A549 (cell line): ENCODE data around the gene PRKCE. TPM values are rescaled to one million over a fixed set of nuclear protein-coding genes. Genes with fewer than 3 reads are reported as not detected.

Source experiments
- ATAC-seq, 2 experiments: fragments of 200-7000 bp in 1 of 2; fragments of >200 bp in 1 of 2; cut with Nextera tagmentation in 1 of 2; cut with Tn5 transposase in 1 of 2; 3 replicates each; pipeline versions ENCODE4 v1.8.0 to v1.9.1; 2018 to 2020; ENCODE audit warnings: mild to moderate bottlenecking in 1 of 2, moderate library complexity in 1 of 2
- CTCF ChIA-PET: fragments of 300-600 bp; sonication (Branson Sonifier 250); formaldehyde crosslinking; extraction: SDS; loops from one replicate; lab custom pipeline; 2021; ENCODE audit warnings: antibody characterized with exemption, inconsistent platforms; lab: Yijun Ruan, JAX
- POLR2A ChIA-PET: fragments of 350-600 bp; formaldehyde crosslinking; extraction: SDS; loops from one replicate; lab custom pipeline; 2021; ENCODE audit warnings: antibody characterized with exemption, inconsistent platforms; lab: Yijun Ruan, JAX
- DNase-seq, 2 experiments: peaks; one replicate each; pipeline versions ENCODE4 v3.0.0 to v3.0.0-alpha.2; 2011 to 2016; ENCODE audit warnings: low read depth in 1 of 2, low spot score in 1 of 2
- FAIRE-seq: peaks from 2 replicates; lab custom pipeline; 2011; peaks lifted over from hg19 to GRCh38; lab: Jason Lieb, UNC
- H3K27ac ChIP-seq, 2 experiments: fragments of >200 bp; sonication (Bioruptor Twin); formaldehyde crosslinking; 3 replicates each; pipeline ENCODE4 v1.5.1; 2016 to 2017
- H3K4me1 ChIP-seq: fragments of >200 bp; sonication (Bioruptor Twin); formaldehyde crosslinking; 3 replicates; pipeline ENCODE4 v1.6.1; 2016
- H3K4me2 ChIP-seq: fragments of >200 bp; sonication (Bioruptor Twin); formaldehyde crosslinking; 3 replicates; pipeline ENCODE4 v1.6.1; 2016
- H3K4me3 ChIP-seq: fragments of >200 bp; sonication (Bioruptor Twin); formaldehyde crosslinking; 3 replicates; pipeline ENCODE4 v1.5.1; 2016
- H3K9me3 ChIP-seq: fragments of >200 bp; sonication (Bioruptor Twin); formaldehyde crosslinking; 3 replicates; pipeline ENCODE4 v1.6.1; 2016
- CBX2 ChIP-seq: fragments of 200-600 bp; sonication (generic); IDR thresholded peaks from 2 replicates; pipeline ENCODE4 v1.6.1; 2016; ENCODE audit warnings: low read depth, mild to moderate bottlenecking, borderline replicate concordance
- CHD4 ChIP-seq: fragments of 200-600 bp; sonication (generic); IDR thresholded peaks from 2 replicates; pipeline ENCODE4 v1.6.1; 2016; ENCODE audit warnings: antibody characterized with exemption, mild to moderate bottlenecking, borderline replicate concordance
- CTCF ChIP-seq: fragments of >200 bp; sonication (Bioruptor Twin); formaldehyde crosslinking; IDR thresholded peaks from 3 replicates; pipeline ENCODE4 v1.5.1; 2016
- ESRRA ChIP-seq: fragments of 150-350 bp; IDR thresholded peaks from 2 replicates; pipeline ENCODE4 v1.6.1; 2014; ENCODE audit warnings: mild to moderate bottlenecking, low read length, borderline replicate concordance
- FOSL2 ChIP-seq, 2 experiments: fragments of 450-650 bp in 1 of 2; fragments of >200 bp in 1 of 2; sonication (Bioruptor Twin) in 1 of 2; formaldehyde crosslinking; IDR thresholded peaks; 2 replicates each; pipeline versions ENCODE4 v1.5.0 to v1.6.1; 2016 to 2020; ENCODE audit warnings: mild to moderate bottlenecking in 1 of 2, moderate library complexity in 1 of 2
- FOXS1 ChIP-seq: fragments of 250-450 bp; sonication (Bioruptor Pico); IDR thresholded peaks from 2 replicates; pipeline ENCODE4 v1.5.0; 2020; ENCODE audit warnings: mild to moderate bottlenecking, moderate library complexity
- HES2 ChIP-seq: fragments of >200 bp; sonication (Bioruptor Twin); formaldehyde crosslinking; IDR thresholded peaks from 2 replicates; pipeline ENCODE4 v1.6.1; 2016
- HOXA7 ChIP-seq: fragments of 250-450 bp; sonication (Bioruptor Pico); IDR thresholded peaks from 2 replicates; pipeline ENCODE4 v1.5.0; 2020; ENCODE audit warnings: mild to moderate bottlenecking, moderate library complexity
- HOXB13 ChIP-seq: fragments of 250-450 bp; sonication (Bioruptor Pico); IDR thresholded peaks from 2 replicates; pipeline ENCODE4 v1.5.0; 2020; ENCODE audit warnings: low read depth, mild to moderate bottlenecking, moderate library complexity
- HOXB5 ChIP-seq: fragments of 250-450 bp; sonication (Bioruptor Pico); IDR thresholded peaks from 2 replicates; pipeline ENCODE4 v1.5.0; 2020; ENCODE audit warnings: mild to moderate bottlenecking, moderate library complexity
- JUNB ChIP-seq: fragments of >200 bp; sonication (Bioruptor Twin); formaldehyde crosslinking; IDR thresholded peaks from 2 replicates; pipeline ENCODE4 v1.6.1; 2016
- MAZ ChIP-seq: fragments of 150-350 bp; IDR thresholded peaks from 2 replicates; pipeline ENCODE4 v1.6.1; 2014; ENCODE audit warnings: antibody characterized with exemption, low read depth, low read length, borderline replicate concordance
- NFE2L2 ChIP-seq: fragments of 150-350 bp; conservative IDR thresholded peaks from 2 replicates; pipeline ENCODE4 v1.6.1; 2014; ENCODE audit warnings: low read length
- NPAS2 ChIP-seq: fragments of 250-450 bp; sonication (Bioruptor Pico); IDR thresholded peaks from 2 replicates; pipeline ENCODE4 v1.8.0; 2022; ENCODE audit warnings: mild to moderate bottlenecking, moderate library complexity, borderline replicate concordance
- POLR2A ChIP-seq: IDR thresholded peaks from 2 replicates; pipeline ENCODE4 v1.6.1; 2012; ENCODE audit warnings: mild to moderate bottlenecking, low read length
- REST ChIP-seq: fragments of 200-600 bp; sonication (generic); IDR thresholded peaks from 2 replicates; pipeline ENCODE4 v1.6.1; 2016; ENCODE audit warnings: antibody characterized with exemption, mild to moderate bottlenecking, moderate library complexity
- RFX5 ChIP-seq: fragments of 450-650 bp; IDR thresholded peaks from 2 replicates; pipeline ENCODE4 v1.7.1; 2014; ENCODE audit warnings: antibody characterized with exemption, mild to moderate bottlenecking, moderate library complexity
- TP53 ChIP-seq: fragments of 250-450 bp; sonication (Bioruptor Pico); IDR thresholded peaks from 2 replicates; pipeline ENCODE4 v1.5.0; 2021; ENCODE audit warnings: mild to moderate bottlenecking, moderate library complexity
- ZNF302 ChIP-seq: fragments of 250-450 bp; sonication (Bioruptor Pico); IDR thresholded peaks from 2 replicates; pipeline ENCODE4 v1.9.0; 2021; ENCODE audit warnings: inconsistent platforms, mild to moderate bottlenecking, moderate library complexity
- ZSCAN20 ChIP-seq: fragments of 250-450 bp; sonication (Bioruptor Pico); IDR thresholded peaks from 2 replicates; pipeline ENCODE4 v1.8.0; 2022; ENCODE audit warnings: mild to moderate bottlenecking, moderate library complexity
- WGBS: methylation state at CpG from one replicate; pipeline ENCODE4 v1.1.6; 2017; ENCODE audit errors: missing lambda C conversion rate; 5-methylcytosine and 5-hydroxymethylcytosine counted together
- polyA plus RNA-seq, 4 experiments: library from polyadenylated mRNA; depleted of rRNA in 3 of 4; stranded (reverse); fragments of >200 nt; fragmentation: RNase III in 1 of 4; extraction: RNeasy Plus Mini Kit Qiagen cat#74134 plus additional on column Dnase treatment in 1 of 4; gene quantifications; 2 replicates in 3 of 4; 3 replicates in 1 of 4; pipeline ENCODE4 v1.2.3, GENCODE V29; 2011 to 2017
- TF ChIP-seq, protein P1 (sequence below): IDR thresholded peaks from 2 replicates; pipeline ENCODE4 v1.6.1; 2012; ENCODE audit warnings: low read depth, borderline replicate concordance
- TF ChIP-seq, protein P2 (sequence below): fragments of 250-450 bp; sonication (Bioruptor Pico); IDR thresholded peaks from 2 replicates; pipeline ENCODE4 v1.5.0; 2020; ENCODE audit warnings: low read depth, mild to moderate bottlenecking, moderate library complexity
- TF ChIP-seq, protein P3 (sequence below): fragments of 250-450 bp; sonication (Bioruptor Pico); IDR thresholded peaks from 2 replicates; pipeline ENCODE4 v1.5.0; 2021; ENCODE audit warnings: mild to moderate bottlenecking, moderate library complexity, borderline replicate concordance

The PRKCE gene
- polyA plus RNA-seq, 2 of the 4 experiments (the other 2 are of a cell fraction) = 11.5 to 12.0 TPM

DNA sequence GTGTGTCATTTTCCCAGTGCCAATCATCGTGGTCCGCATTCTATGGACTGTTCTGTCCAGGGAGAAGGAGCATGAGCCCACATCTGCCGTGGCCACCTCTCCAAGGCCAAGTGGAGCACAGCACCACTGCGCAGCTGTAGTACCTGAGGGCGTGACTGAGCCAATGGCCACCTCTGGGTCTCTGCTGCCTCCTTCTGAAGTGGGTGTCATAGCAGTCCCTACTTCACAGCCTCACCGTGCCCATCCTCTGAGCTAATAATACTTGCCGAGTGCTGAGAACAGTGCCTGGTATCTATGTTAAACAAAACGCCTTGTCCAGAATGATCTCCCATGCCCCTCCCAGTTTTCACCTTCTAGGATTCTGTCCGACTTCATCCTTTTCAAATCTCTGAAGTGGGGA is 256.1 kb downstream of the PRKCE start (continued):
- TF ChIP-seq REST (no peak), TP53 (no peak), HOXA7 (CRISPR knock-in tag) (no peak)

GRCh38 chr2:45908316-45909170 is 257.1 kb downstream of the PRKCE start:
- ATAC-seq (no peak), DNase-seq (no peak), FAIRE-seq (no peak)
- TF ChIP-seq MAZ (no peak), NPAS2 (CRISPR knock-in tag) (no peak), CBX2 (no peak), HOXA7 (CRISPR knock-in tag) (no peak)
- TF ChIP-seq, protein P1, sequence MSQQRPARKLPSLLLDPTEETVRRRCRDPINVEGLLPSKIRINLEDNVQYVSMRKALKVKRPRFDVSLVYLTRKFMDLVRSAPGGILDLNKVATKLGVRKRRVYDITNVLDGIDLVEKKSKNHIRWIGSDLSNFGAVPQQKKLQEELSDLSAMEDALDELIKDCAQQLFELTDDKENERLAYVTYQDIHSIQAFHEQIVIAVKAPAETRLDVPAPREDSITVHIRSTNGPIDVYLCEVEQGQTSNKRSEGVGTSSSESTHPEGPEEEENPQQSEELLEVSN = no peak
- TF ChIP-seq, protein P2, sequence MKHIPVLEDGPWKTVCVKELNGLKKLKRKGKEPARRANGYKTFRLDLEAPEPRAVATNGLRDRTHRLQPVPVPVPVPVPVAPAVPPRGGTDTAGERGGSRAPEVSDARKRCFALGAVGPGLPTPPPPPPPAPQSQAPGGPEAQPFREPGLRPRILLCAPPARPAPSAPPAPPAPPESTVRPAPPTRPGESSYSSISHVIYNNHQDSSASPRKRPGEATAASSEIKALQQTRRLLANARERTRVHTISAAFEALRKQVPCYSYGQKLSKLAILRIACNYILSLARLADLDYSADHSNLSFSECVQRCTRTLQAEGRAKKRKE (CRISPR knock-in tag) = no peak
- WGBS = 80% methylated on average over 12 of the region's 12 CpGs
- CTCF ChIA-PET = interaction anchor here (0.9 to 1.0 kb wide), 2 partner anchors 14 to 84 kb away, joined by 3 read pairs; no protein-coding TSS in a partner anchor
- H3K4me3 ChIP-seq = no peak overlapping the region
- POLR2A ChIA-PET = no interaction called here
- H3K9me3 ChIP-seq = no peaks in the 10 kb centered on the region
- no peak overlapping the region for H3K27ac ChIP-seq
- peaks cover 3% of the 10 kb centered on the region; the same call in 1 of the 3 replicates for H3K4me1 ChIP-seq
- no peak overlapping the region for H3K4me2 ChIP-seq

DNA sequence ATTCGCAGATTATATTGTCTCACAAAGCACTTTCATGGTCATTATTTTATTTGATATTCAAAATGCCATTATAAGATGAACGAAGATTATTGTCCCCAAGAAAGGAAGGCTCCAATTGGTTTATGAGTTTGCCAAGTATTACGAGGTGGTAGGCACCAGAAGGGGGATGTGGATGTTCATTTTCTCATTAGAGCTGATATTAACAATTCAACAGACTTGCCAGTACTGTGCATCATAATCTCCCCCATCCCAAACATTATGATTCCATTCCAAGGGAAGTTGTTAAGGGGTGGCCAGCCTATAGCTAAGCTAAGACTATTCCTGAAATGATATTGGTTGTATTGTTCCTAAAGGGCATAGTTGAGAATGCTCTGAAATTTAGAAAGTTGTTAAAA is 257.7 kb downstream of the PRKCE start:
- FAIRE-seq (no peak), DNase-seq (no peak), ATAC-seq (no peak)
- no peaks in the 10 kb centered on the region for H3K9me3 ChIP-seq
- no peak overlapping the region for H3K4me2 ChIP-seq
- H3K4me1 ChIP-seq = peaks cover 3% of the 10 kb centered on the region; the same call in 1 of the 3 replicates
- TF ChIP-seq ZSCAN20 (CRISPR knock-in tag) = no peak
- TF ChIP-seq CTCF = no peak
- no peak for TF ChIP-seq ESRRA
- TF ChIP-seq TP53 = no peak
- TF ChIP-seq FOSL2 (IDR thresholded peaks at IDR 0.05) = no peak
- TF ChIP-seq FOSL2 (CRISPR knock-in tag; IDR thresholded peaks at IDR 0.05) = no peak
- TF ChIP-seq, protein P3, sequence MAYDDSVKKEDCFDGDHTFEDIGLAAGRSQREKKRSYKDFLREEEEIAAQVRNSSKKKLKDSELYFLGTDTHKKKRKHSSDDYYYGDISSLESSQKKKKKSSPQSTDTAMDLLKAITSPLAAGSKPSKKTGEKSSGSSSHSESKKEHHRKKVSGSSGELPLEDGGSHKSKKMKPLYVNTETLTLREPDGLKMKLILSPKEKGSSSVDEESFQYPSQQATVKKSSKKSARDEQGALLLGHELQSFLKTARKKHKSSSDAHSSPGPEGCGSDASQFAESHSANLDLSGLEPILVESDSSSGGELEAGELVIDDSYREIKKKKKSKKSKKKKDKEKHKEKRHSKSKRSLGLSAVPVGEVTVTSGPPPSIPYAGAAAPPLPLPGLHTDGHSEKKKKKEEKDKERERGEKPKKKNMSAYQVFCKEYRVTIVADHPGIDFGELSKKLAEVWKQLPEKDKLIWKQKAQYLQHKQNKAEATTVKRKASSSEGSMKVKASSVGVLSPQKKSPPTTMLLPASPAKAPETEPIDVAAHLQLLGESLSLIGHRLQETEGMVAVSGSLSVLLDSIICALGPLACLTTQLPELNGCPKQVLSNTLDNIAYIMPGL = no peak
- TF ChIP-seq NPAS2 (CRISPR knock-in tag) = no peak
- no peak for TF ChIP-seq NFE2L2
- TF ChIP-seq HOXB5 (CRISPR knock-in tag) = no peak
- TF ChIP-seq, protein P1 = no peak
- no peak for TF ChIP-seq ZNF302 (CRISPR knock-in tag)
- TF ChIP-seq POLR2A = no peak
- no peak for TF ChIP-seq FOXS1
- no peak for TF ChIP-seq RFX5
- no peak for TF ChIP-seq HOXA7 (CRISPR knock-in tag)
- no peak for TF ChIP-seq CHD4
- TF ChIP-seq JUNB = no peak
- TF ChIP-seq HOXB13 = no peak
- no peak for TF ChIP-seq HES2
- 84% methylated on average over 3 of the region's 3 CpGs for WGBS
- no peak overlapping the region for H3K27ac ChIP-seq
- POLR2A ChIA-PET = no interaction called here
- no peak overlapping the region for H3K4me3 ChIP-seq
- CTCF ChIA-PET = no interaction called here
